Measurements from ENCODE around the gene ITM2B.

Gene ITM2B

DNA sequence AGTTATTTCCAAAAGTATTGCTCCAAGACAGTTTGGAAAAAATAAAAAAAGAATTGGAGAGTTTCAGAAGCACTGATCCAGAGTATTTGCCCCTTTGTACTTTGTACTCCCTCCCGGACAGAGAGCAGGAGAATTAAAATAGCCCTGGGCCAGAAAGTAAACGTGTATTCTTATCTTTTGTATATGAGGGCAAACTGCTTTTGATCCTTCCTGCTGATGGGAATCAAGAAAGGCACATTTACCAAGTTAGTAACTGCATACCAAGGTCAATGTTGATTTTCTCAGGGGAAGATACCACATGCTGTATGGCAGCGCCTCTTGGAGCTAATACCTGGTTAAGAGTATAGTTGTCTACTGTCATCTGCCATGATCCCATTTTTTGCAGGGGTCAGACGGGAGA lies 59.6 kb downstream of the ITM2B start:
- TF ChIP-seq, protein P1, sequence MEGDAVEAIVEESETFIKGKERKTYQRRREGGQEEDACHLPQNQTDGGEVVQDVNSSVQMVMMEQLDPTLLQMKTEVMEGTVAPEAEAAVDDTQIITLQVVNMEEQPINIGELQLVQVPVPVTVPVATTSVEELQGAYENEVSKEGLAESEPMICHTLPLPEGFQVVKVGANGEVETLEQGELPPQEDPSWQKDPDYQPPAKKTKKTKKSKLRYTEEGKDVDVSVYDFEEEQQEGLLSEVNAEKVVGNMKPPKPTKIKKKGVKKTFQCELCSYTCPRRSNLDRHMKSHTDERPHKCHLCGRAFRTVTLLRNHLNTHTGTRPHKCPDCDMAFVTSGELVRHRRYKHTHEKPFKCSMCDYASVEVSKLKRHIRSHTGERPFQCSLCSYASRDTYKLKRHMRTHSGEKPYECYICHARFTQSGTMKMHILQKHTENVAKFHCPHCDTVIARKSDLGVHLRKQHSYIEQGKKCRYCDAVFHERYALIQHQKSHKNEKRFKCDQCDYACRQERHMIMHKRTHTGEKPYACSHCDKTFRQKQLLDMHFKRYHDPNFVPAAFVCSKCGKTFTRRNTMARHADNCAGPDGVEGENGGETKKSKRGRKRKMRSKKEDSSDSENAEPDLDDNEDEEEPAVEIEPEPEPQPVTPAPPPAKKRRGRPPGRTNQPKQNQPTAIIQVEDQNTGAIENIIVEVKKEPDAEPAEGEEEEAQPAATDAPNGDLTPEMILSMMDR (IDR thresholded peaks at IDR 0.05): no peak
- no peak overlapping the region for H3K27ac ChIP-seq
- no peak overlapping the region for H3K4me3 ChIP-seq
- DNase-seq (ENCODE audit: low spot score): no peak

DNA sequence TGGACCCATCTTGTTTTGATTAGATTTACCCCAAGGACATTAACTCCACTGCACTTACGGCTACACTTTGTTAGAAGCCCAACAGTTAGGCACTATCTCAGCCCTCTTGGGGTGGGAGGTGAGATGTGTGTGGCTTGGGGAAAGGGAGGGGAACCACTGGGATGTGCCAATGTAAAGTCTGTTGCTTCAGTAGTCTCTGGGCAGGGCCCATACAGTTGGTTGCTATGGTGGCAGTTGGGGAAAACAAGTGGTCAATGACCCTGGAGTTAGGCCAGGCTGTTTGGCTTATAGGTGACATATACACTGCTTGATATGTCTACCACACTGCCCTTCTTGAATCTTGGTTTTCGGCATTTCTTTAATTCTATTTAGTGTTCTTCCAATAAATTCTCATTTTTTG lies 61.6 kb downstream of the ITM2B start:
- H3K27ac ChIP-seq: no peak overlapping the region
- DNase-seq (ENCODE audit: low spot score): no peak
- no peak overlapping the region for H3K4me3 ChIP-seq
- TF ChIP-seq, protein P1 (IDR thresholded peaks at IDR 0.05): no peak

GRCh38 chr13:48295271-48295670 lies 62.3 kb downstream of the ITM2B start:
- no peak for DNase-seq (ENCODE audit: low spot score)
- no peak overlapping the region for H3K27ac ChIP-seq
- TF ChIP-seq, protein P1 (IDR thresholded peaks at IDR 0.05): no peak
- no peak overlapping the region for H3K4me3 ChIP-seq

- no peak for DNase-seq (ENCODE audit: low spot score)
Observed at GRCh38 chr13:48296528-48296927, 63.5 kb downstream of the ITM2B start.

DNA sequence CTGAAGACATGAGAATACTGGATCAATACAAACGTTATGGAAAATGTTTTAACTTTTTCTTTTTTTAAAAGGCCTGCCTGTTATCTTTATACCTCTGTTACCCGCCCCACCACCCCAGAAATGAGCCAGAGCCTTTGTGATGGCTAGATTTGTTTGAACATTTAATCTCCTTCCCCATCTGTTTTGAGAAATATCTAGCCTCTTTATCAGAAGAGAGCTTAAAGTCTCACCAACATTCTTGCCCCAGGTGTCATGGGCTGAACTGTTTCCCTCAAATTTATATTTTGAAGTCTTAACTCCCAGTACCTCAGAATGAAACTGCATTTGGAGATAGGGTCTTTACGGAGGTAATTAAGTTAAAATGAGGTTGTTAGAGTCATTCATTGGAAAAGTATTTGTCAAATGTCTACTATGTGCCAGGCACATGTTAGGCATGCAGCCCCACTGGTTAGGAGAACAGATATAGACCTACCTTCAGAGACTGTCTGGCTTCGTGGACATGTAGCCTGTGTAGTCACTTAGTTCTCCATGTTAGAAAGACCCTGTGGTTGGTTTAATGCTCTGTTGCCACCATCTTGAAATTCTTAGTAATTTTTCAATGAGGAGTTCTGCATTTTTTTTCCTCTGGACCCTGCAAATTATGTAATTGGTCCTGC lies 64.3 kb downstream of the ITM2B start:
- DNase-seq (ENCODE audit: low spot score): no peak
- TF ChIP-seq, protein P1 (IDR thresholded peaks at IDR 0.05): no peak
- Histone ChIP-seq H3K27ac (no peak overlapping the region), H3K4me3 (no peak overlapping the region)

More at GRCh38 chr13:48296528-48296927, 63.5 kb downstream of the ITM2B start:
- H3K27ac ChIP-seq: no peak overlapping the region
- TF ChIP-seq, protein P1 (IDR thresholded peaks at IDR 0.05): no peak
- H3K4me3 ChIP-seq: no peak overlapping the region

- no peak for DNase-seq (ENCODE audit: low spot score)
- H3K27ac ChIP-seq: no peak overlapping the region
- TF ChIP-seq, protein P1 (IDR thresholded peaks at IDR 0.05): no peak
- no peak overlapping the region for H3K4me3 ChIP-seq
Observed at GRCh38 chr13:48299591-48299990, 66.6 kb downstream of the ITM2B start.

- TF ChIP-seq, protein P1 (IDR thresholded peaks at IDR 0.05): no peak
- H3K4me3 ChIP-seq: peak overlapping the region; percentile 100
- H3K27ac ChIP-seq: peak overlapping the region; percentile 98 to 100
- DNase-seq (ENCODE audit: low spot score): no peak
Observed at GRCh38 chr13:48302871-48303358, 69.9 kb downstream of the ITM2B start.
